GM19438 (cell line): ENCODE results near the gene RET.

Source experiments
- ATAC-seq: cut with Tn5 transposase; IDR thresholded peaks from one replicate; pipeline ENCODE4 v1.9.1; 2021; ENCODE audit warnings: low read depth; ENCODE audit not compliant: unreplicated experiment

The RET gene

GRCh38 chr10:43076876-43077420 is at the start of gene RET:
Gene RET, plus strand, starts transcription at chr10:43077069. Its CDS starts 190 bp downstream, at chr10:43077259.
- no peak for ATAC-seq

GRCh38 chr10:43027331-43027955 is 49.4 kb upstream of the RET start:
- ATAC-seq, result no peak

GRCh38 chr10:43028143-43028542 is 48.7 kb upstream of the RET start:
- no peak for ATAC-seq

- no peak for ATAC-seq
Observed at GRCh38 chr10:43029043-43029442, 47.8 kb upstream of the RET start.

- no peak for ATAC-seq
Observed at GRCh38 chr10:43032613-43033012, 44.3 kb upstream of the RET start.

- no peak for ATAC-seq
Observed at GRCh38 chr10:43035800-43036199, 41.1 kb upstream of the RET start.

- no peak for ATAC-seq
Observed at GRCh38 chr10:43036481-43037428, 40.1 kb upstream of the RET start.

GRCh38 chr10:43037440-43037839 is 39.4 kb upstream of the RET start:
- ATAC-seq, result no peak

GRCh38 chr10:43037942-43038782 is 38.7 kb upstream of the RET start:
- no peak for ATAC-seq

GRCh38 chr10:43038783-43039623 is 37.9 kb upstream of the RET start:
- ATAC-seq, result no peak

GRCh38 chr10:43039624-43040481 is 37.0 kb upstream of the RET start:
- ATAC-seq, result no peak

GRCh38 chr10:43040482-43041256 is 36.2 kb upstream of the RET start:
- ATAC-seq, result no peak

- ATAC-seq, result no peak
Observed at GRCh38 chr10:43041422-43042342, 35.2 kb upstream of the RET start.

- ATAC-seq, result no peak
Observed at GRCh38 chr10:43042503-43043341, 34.1 kb upstream of the RET start.

- no peak for ATAC-seq
Observed at GRCh38 chr10:43043342-43043772, 33.5 kb upstream of the RET start.

GRCh38 chr10:43043773-43044447 is 33.0 kb upstream of the RET start:
- no peak for ATAC-seq
